Measurements from ENCODE around the gene SYAP1. TPM values are rescaled to one million over a fixed set of nuclear protein-coding genes. Genes with fewer than 3 reads are reported as not detected.
A peak's percentile ranks its signal among the peaks of the same experiment; 100 is the strongest.

The SYAP1 gene
- total and polyA plus RNA-seq, 7 donors, result 10.9 to 29.4 (median 14.9) TPM

- intact Hi-C loops (cut with DNase I), result no loop called here
- Histone ChIP-seq H3K27me3 (ENCODE audit: insufficient read depth in 3 of 3, low read length in 2 of 3) (no peaks in the 10 kb centered on the region), H3K27ac (no peak overlapping the region), H3K4me1 (no peaks in the 10 kb centered on the region), H3K9me3 (no peaks in the 10 kb centered on the region), H3K36me3 (ENCODE audit: insufficient read depth in 1 of 2, low read depth in 1 of 2) (peaks cover 0 to 33% of the 10 kb centered on the region in 2 donors), H3K4me3 (no peak overlapping the region)
- 91 to 96% (median 93%) methylated on average over 3 of the region's 3 CpGs for WGBS, 3 donors
- ATAC-seq, result no peak
- TF ChIP-seq CTCF (IDR thresholded peaks at IDR 0.05), result no peak
- no peak for DNase-seq
Measured at GRCh38 chrX:16687514-16687913, 31.9 kb upstream of the SYAP1 start.

GRCh38 chrX:16695079-16695676 lies 24.2 kb upstream of the SYAP1 start:
- 41 to 56% (median 48%) methylated on average over 8 to 10 of the region's 10 CpGs for WGBS, 3 donors
- DNase-seq (peak; percentile 63 to 71), ATAC-seq (peak; percentile 48 to 78 (median 66))
- no peak overlapping the region for H3K4me3 ChIP-seq
- H3K27me3 ChIP-seq (ENCODE audit: insufficient read depth in 3 of 3, low read length in 2 of 3), result no peaks in the 10 kb centered on the region
- peak; percentile 93 for TF ChIP-seq CTCF (IDR thresholded peaks at IDR 0.05)
- H3K36me3 ChIP-seq (ENCODE audit: insufficient read depth in 1 of 2, low read depth in 1 of 2), result peaks cover 0 to 28% of the 10 kb centered on the region in 2 donors
- H3K4me1 ChIP-seq, result no peaks in the 10 kb centered on the region
- intact Hi-C loops (cut with DNase I), result loop anchor here in 1 of 2 donors (10.0 kb wide), 1 partner anchor 570 kb away; the partner anchor contains the start of gene GRPR
- H3K27ac ChIP-seq, result no peak overlapping the region
- no peaks in the 10 kb centered on the region for H3K9me3 ChIP-seq

GRCh38 chrX:16696956-16697355 lies 22.5 kb upstream of the SYAP1 start:
- ATAC-seq, result no peak
- Histone ChIP-seq H3K4me3 (no peak overlapping the region), H3K36me3 (ENCODE audit: insufficient read depth in 1 of 2, low read depth in 1 of 2) (peaks cover 0 to 15% of the 10 kb centered on the region in 2 donors), H3K27ac (no peak overlapping the region), H3K4me1 (no peaks in the 10 kb centered on the region), H3K27me3 (ENCODE audit: insufficient read depth in 3 of 3, low read length in 2 of 3) (no peaks in the 10 kb centered on the region), H3K9me3 (no peaks in the 10 kb centered on the region)
- WGBS, 3 donors, result 64 to 72% (median 71%) methylated on average over 3 of the region's 3 CpGs
- intact Hi-C loops (cut with DNase I), result loop anchor here in 1 of 2 donors (10.0 kb wide), 1 partner anchor 572 kb away; the partner anchor contains the start of gene GRPR
- no peak for DNase-seq
- no peak for TF ChIP-seq CTCF (IDR thresholded peaks at IDR 0.05)

GRCh38 chrX:16699389-16699788 lies 20.0 kb upstream of the SYAP1 start:
- Histone ChIP-seq H3K36me3 (ENCODE audit: insufficient read depth in 1 of 2, low read depth in 1 of 2) (peaks cover 0 to 9% of the 10 kb centered on the region in 2 donors), H3K27ac (no peak overlapping the region), H3K4me1 (no peaks in the 10 kb centered on the region), H3K4me3 (no peak overlapping the region), H3K9me3 (no peaks in the 10 kb centered on the region), H3K27me3 (ENCODE audit: insufficient read depth in 3 of 3, low read length in 2 of 3) (no peaks in the 10 kb centered on the region)
- intact Hi-C loops (cut with DNase I), result loop anchor here in 1 of 2 donors (10.0 kb wide), 1 partner anchor 575 kb away; the partner anchor contains the start of gene GRPR
- DNase-seq (no peak), ATAC-seq (no peak)
- 73 to 85% (median 85%) methylated on average over 6 of the region's 6 CpGs for WGBS, 3 donors
- no peak for TF ChIP-seq CTCF (IDR thresholded peaks at IDR 0.05)

Data from psoas muscle (tissue), 8 donors.